Gastroesophageal sphincter (tissue), 4 donors: ENCODE data around the gene TWIST2. TPM values are rescaled to one million over a fixed set of nuclear protein-coding genes. Genes with fewer than 3 reads are reported as not detected.
A peak's percentile ranks its signal among the peaks of the same experiment; 100 is the strongest.

ENCODE experiments used
- ATAC-seq: fragments of 150-250 bp; one replicate; pipeline ENCODE4 v1.9.1; 2016; ENCODE audit warnings: mild to moderate bottlenecking, moderate library complexity
- H3K27ac ChIP-seq, 4 donors: fragments of 200-600 bp; sonication (generic) in 3 of 4; 1 replicate in 3 of 4; 2 replicates in 1 of 4; pipeline ENCODE4 v1.5.1; 2016 to 2019
- H3K27me3 ChIP-seq: fragments of 200-600 bp; sonication (generic); one replicate; pipeline ENCODE4 v1.5.1; 2019
- H3K36me3 ChIP-seq, 2 donors: fragments of 200-600 bp; sonication (generic); one replicate each; pipeline ENCODE4 v1.5.1; 2019; ENCODE audit warnings: control low read depth in 1 of 2
- H3K4me1 ChIP-seq, 3 donors: fragments of 200-600 bp; sonication (generic); 1 replicate in 2 of 3; 2 replicates in 1 of 3; pipeline ENCODE4 v1.5.1; 2016 to 2019; ENCODE audit warnings: control low read depth in 2 of 3
- H3K4me3 ChIP-seq, 2 donors: fragments of 200-600 bp; sonication (generic); one replicate each; pipeline ENCODE4 v1.5.1; 2019; ENCODE audit warnings: mild to moderate bottlenecking in 1 of 2, moderate library complexity in 1 of 2
- H3K9me3 ChIP-seq, 3 donors: fragments of 200-600 bp; sonication (generic); one replicate each; pipeline ENCODE4 v1.5.1; 2017 to 2019; ENCODE audit warnings: control low read depth in 2 of 3
- EP300 ChIP-seq: sonication (generic); formaldehyde crosslinking; IDR thresholded peaks from one replicate; pipeline ENCODE4 v1.6.1; 2017; ENCODE audit warnings: antibody characterized with exemption, mild to moderate bottlenecking
- POLR2A ChIP-seq, 2 donors: fragments of 450-650 bp; IDR thresholded peaks; one replicate each; pipeline ENCODE4 v1.6.1; 2017; ENCODE audit warnings: antibody characterized with exemption in 2 of 2, mild to moderate bottlenecking in 2 of 2, moderate library complexity in 1 of 2
- POLR2AphosphoS5 ChIP-seq: sonication (generic); formaldehyde crosslinking; IDR thresholded peaks from one replicate; pipeline ENCODE4 v1.6.1; 2017; ENCODE audit warnings: antibody characterized with exemption
- WGBS, 2 donors: methylation state at CpG; one replicate each; pipeline ENCODE4 v1.1.5; 2018; ENCODE audit warnings: low coverage in 1 of 2; 5-methylcytosine and 5-hydroxymethylcytosine counted together
- total RNA-seq, 4 donors: library from RNA; depleted of rRNA; stranded (reverse); fragments of >200 nt; gene quantifications; one replicate each; pipeline ENCODE4 v1.1.0, GENCODE V29; 2016
- TF ChIP-seq, protein P1 (sequence below), 4 experiments: fragments of 200-600 bp in 2 of 4; fragments of 450-650 bp in 2 of 4; sonication (generic) in 1 of 4; IDR thresholded peaks; one replicate each; pipeline ENCODE4 v1.5.1; 2017 to 2019; ENCODE audit warnings: antibody characterized with exemption in 4 of 4, mild to moderate bottlenecking in 2 of 4, moderate library complexity in 2 of 4

TWIST2 gene
- total RNA-seq, 4 donors from 2014 or later: 17.7 to 69.6 (median 45.2) TPM

DNA sequence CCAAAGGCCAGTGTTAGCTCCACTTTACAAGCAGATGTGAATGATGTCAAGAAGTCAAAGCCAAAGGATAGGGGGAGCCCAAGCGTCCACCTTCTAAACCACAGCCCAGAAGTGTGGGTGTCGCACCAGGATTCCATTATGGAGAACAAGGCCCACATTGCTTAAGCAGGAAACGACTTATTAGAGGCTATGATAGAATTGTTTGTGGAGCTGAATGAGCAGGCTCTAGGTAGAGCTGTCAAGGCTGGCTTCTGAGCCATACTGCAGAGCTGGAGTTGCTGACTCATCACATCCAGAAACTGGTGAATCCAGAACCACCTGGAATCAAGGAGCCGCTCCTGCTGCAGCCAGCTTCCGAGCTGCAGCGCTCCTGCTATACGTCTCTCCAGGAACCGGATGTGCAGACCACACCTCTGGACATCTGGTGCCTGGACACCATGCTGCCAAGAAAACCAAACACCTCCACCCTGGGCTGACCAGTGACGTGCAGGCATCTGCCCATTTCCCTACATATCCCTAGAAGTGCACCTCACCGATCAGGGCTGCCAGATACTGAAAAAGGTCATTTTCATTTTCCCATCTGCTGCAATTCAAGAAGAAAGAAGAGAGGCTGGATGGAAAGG, 6.2 kb upstream of the TWIST2 start:
- H3K27me3 ChIP-seq: peaks cover 19% of the 10 kb centered on the region
- ATAC-seq: no peak
- H3K9me3 ChIP-seq: peaks cover 0 to 7% (median 0%) of the 10 kb centered on the region in 3 donors
- H3K4me1 ChIP-seq: peaks cover 0 to 10% (median 0%) of the 10 kb centered on the region in 3 donors
- 67 to 68% methylated on average over 3 to 4 of the region's 10 CpGs for WGBS, 2 donors
- TF ChIP-seq EP300 (no peak), POLR2AphosphoS5 (no peak), POLR2A (IDR thresholded peaks at IDR 0.05) (no peak)
- TF ChIP-seq, protein P1, sequence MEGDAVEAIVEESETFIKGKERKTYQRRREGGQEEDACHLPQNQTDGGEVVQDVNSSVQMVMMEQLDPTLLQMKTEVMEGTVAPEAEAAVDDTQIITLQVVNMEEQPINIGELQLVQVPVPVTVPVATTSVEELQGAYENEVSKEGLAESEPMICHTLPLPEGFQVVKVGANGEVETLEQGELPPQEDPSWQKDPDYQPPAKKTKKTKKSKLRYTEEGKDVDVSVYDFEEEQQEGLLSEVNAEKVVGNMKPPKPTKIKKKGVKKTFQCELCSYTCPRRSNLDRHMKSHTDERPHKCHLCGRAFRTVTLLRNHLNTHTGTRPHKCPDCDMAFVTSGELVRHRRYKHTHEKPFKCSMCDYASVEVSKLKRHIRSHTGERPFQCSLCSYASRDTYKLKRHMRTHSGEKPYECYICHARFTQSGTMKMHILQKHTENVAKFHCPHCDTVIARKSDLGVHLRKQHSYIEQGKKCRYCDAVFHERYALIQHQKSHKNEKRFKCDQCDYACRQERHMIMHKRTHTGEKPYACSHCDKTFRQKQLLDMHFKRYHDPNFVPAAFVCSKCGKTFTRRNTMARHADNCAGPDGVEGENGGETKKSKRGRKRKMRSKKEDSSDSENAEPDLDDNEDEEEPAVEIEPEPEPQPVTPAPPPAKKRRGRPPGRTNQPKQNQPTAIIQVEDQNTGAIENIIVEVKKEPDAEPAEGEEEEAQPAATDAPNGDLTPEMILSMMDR (IDR thresholded peaks at IDR 0.05): no peak
- no peak overlapping the region for H3K27ac ChIP-seq
- H3K36me3 ChIP-seq: no peaks in the 10 kb centered on the region
- H3K4me3 ChIP-seq: no peak overlapping the region

DNA sequence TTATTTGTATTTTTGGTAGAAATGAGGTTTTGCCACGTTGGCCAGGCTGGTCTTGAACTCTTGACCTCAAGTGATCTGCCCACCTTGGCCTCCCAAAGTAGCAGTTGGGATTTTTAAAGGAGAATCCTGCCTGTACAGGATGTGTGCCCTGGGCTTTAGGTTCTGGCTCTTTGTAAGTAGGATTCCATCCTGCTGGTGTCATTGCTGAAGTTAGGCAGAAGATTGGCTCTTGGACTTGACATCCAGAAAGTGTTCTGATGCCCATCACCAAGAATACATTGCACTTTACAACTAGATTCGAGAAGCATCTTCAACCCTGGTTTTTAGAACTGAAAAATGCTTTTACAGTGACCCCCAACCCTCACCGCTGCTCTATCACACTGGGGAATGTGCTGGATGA, 4.4 kb upstream of the TWIST2 start:
- Histone ChIP-seq H3K27me3 (peaks cover 38% of the 10 kb centered on the region), H3K4me3 (no peak overlapping the region), H3K36me3 (no peaks in the 10 kb centered on the region), H3K4me1 (peaks cover 0 to 28% (median 0%) of the 10 kb centered on the region in 3 donors), H3K9me3 (peaks cover 0 to 7% (median 0%) of the 10 kb centered on the region in 3 donors), H3K27ac (no peak overlapping the region)
- no peak for TF ChIP-seq POLR2A (IDR thresholded peaks at IDR 0.05)
- TF ChIP-seq EP300: no peak
- no peak for TF ChIP-seq POLR2AphosphoS5
- TF ChIP-seq, protein P1 (IDR thresholded peaks at IDR 0.05): no peak
- 67 to 70% methylated on average over 2 of the region's 3 CpGs for WGBS, 2 donors
- ATAC-seq: no peak

DNA sequence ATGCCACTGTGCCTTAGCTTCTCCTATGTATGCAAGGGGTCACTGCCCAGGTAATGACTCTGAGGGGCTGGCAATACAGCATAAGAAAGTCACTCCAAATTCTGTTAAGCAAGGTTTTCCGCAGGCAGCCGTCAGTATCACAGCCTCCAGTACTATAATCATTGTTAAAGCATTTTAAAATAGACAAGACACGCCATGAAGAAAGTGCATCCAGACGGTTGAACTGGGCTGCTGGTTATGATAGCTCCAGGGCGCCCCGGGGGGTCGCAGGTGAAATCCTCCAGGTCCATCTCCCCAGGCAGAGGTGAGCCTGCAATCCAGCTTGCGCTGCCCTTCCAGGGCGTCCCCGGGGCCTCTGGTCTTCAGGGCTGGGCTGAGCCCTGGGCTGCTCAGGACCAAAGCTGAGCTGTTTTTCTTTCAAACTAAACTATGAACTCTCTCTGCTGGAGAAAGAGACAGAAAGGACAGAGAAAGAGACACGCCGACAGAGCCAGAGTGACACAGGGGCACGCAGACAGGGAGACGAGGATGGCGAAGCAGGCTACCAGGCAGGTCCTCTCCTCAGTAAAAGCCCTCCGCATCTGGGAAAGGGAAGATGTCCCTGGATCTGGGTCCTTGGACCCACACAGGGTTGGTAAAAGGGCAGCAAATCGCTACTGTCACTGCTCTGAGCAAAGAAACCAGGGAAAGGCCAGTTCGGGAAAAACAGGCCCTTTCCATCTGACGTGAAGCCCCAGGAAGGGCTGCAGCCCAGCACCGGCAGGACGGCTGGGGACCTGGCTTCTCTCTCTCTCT, 2.1 kb upstream of the TWIST2 start:
- peaks cover 0 to 49% (median 0%) of the 10 kb centered on the region in 3 donors for H3K4me1 ChIP-seq
- no peak for TF ChIP-seq POLR2AphosphoS5
- no peak for TF ChIP-seq POLR2A (IDR thresholded peaks at IDR 0.05)
- no peak for TF ChIP-seq EP300
- TF ChIP-seq, protein P1 (IDR thresholded peaks at IDR 0.05): no peak
- peaks cover 56% of the 10 kb centered on the region for H3K27me3 ChIP-seq
- peak overlapping the region in 1 of 2 donors; percentile 78 for H3K4me3 ChIP-seq
- H3K9me3 ChIP-seq: no peaks in the 10 kb centered on the region
- no peak for ATAC-seq
- peak overlapping the region in 3 of 4 donors; percentile 85 to 90 (median 89) for H3K27ac ChIP-seq
- WGBS, 2 donors: 72 to 92% methylated on average over 7 to 10 of the region's 21 CpGs
- H3K36me3 ChIP-seq: no peaks in the 10 kb centered on the region

DNA sequence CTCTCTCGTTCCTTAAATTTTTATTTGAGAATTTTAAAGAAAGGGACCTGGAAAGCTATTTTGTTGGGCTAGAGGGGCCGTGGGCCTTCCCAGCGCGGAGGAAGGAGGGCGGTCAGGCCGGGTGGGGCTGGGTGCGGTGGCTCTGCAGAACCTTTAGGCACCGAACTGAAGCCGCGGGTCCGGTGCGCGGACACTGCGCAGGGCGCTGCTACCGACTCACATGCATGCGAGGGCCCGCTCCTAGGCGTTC, 1.6 kb upstream of the TWIST2 start:
- Histone ChIP-seq H3K36me3 (no peaks in the 10 kb centered on the region), H3K27ac (peak overlapping the region in 3 of 4 donors; percentile 85 to 90 (median 89)), H3K9me3 (no peaks in the 10 kb centered on the region), H3K4me1 (peaks cover 0 to 52% (median 0%) of the 10 kb centered on the region in 3 donors), H3K27me3 (peaks cover 59% of the 10 kb centered on the region), H3K4me3 (peak overlapping the region in 1 of 2 donors; percentile 78)
- TF ChIP-seq POLR2AphosphoS5 (no peak), POLR2A (IDR thresholded peaks at IDR 0.05) (no peak), EP300 (no peak)
- TF ChIP-seq, protein P1 (IDR thresholded peaks at IDR 0.05): no peak
- no CpG with 5 or more reads among the region's 19 CpGs for WGBS, 2 donors
- no peak for ATAC-seq
